ENCODE data around the gene ITSN1. TPM values are rescaled to one million over a fixed set of nuclear protein-coding genes. Genes with fewer than 3 reads are reported as not detected.
"Not testable (repeated sequence)": the region's sequence is repeated elsewhere in the genome, so short reads cannot be mapped to it uniquely, and the experiment has no call there.

Gene ITSN1
- total and polyA plus RNA-seq, 2 experiments from 2014 or later, result 77.9 to 95.7 TPM

DNA sequence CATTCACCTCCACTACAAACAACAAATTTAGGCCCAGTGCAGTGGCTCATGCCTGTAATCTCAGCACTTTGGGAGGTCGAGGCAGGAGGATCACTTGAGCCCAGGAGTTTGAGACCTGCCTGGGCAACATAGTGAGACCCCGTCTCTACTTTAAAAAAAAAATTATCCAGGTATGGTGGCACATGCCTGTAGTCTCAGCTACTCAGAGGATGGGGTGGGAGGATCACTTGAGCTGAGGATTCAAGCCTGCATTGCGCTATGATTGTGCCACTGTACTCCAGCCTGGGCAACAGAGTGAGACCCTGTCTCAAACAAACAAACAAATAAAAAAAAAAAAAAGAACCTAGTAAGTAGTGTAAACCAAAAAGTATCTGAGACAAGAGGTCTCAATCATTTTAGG is 86.8 kb downstream of the ITSN1 start:
- H3K4me3 ChIP-seq; H3K4me3 Mint-ChIP-seq; H3F3A ChIP-seq (replicated peaks; ENCODE audit: low read depth); H2AFZ ChIP-seq; H3K4me2 ChIP-seq; H3K27me3 Mint-ChIP-seq (ENCODE audit: insufficient read depth, low read depth, poor library complexity); H3K27me3 ChIP-seq (ENCODE audit: insufficient read depth); H3K36me3 Mint-ChIP-seq (ENCODE audit: low read depth); H3K9me2 ChIP-seq (ENCODE audit: insufficient read depth); H3K36me3 ChIP-seq (ENCODE audit: insufficient read depth); ATAC-seq; H3K9me3 Mint-ChIP-seq; DNase-seq (ENCODE audit: low spot score); H3K27ac ChIP-seq (ENCODE audit: low read depth); H4K20me1 ChIP-seq (replicated peaks; ENCODE audit: insufficient read depth); H3K79me2 ChIP-seq (replicated peaks; ENCODE audit: insufficient read depth): not testable (repeated sequence)
- Mint-ChIP-seq H3K4me1 (peaks cover 26% of the 10 kb centered on the region), H3K27ac (peak overlapping the region; percentile 0; the same call in 1 of the 2 replicates)
- peaks cover 21% of the 10 kb centered on the region for H3K4me1 ChIP-seq (ENCODE audit: insufficient read depth)

DNA sequence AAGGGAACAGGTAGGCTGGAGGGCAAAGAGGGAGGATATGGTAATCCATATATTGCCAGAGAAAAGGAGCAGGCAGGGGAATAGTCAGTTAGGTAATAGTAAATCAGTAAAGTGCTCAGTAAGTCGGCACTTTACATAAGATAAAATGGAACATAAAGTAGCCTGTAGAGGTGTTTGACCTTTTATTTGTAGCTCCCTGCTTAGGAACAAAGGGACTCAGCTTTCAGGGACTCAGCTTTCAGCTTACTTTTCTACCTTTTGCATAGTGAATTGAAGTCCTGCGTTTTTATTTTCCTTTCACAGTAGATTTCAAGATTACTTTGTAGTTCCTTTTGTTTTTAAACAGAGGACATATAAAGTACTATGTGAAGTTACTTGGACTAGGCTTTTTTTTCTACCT is 87.3 kb downstream of the ITSN1 start:
- Mint-ChIP-seq H3K4me3 (no peak overlapping the region), H3K27ac (peak overlapping the region; percentile 0; the same call in 1 of the 2 replicates), H3K36me3 (ENCODE audit: low read depth) (peaks cover 3% of the 10 kb centered on the region), H3K9me3 (no peaks in the 10 kb centered on the region), H3K4me1 (peaks cover 26% of the 10 kb centered on the region), H3K27me3 (ENCODE audit: insufficient read depth, low read depth, poor library complexity) (peaks cover 2% of the 10 kb centered on the region)
- 0 out of 2 replicates have a peak, but pooled peaks cover 5% of the 10 kb centered on the region for H3K36me3 ChIP-seq (ENCODE audit: insufficient read depth)
- DNase-seq (ENCODE audit: low spot score) (peak; percentile 33), ATAC-seq (peak; percentile 56)
- H3K4me2 ChIP-seq, result 0 out of 2 replicates have a peak overlapping the region, but pooled peaks have one; percentile 42
- no peak overlapping the region for H3K27ac ChIP-seq (ENCODE audit: low read depth)
- peaks cover 21% of the 10 kb centered on the region for H3K4me1 ChIP-seq (ENCODE audit: insufficient read depth)
- H3K4me3 ChIP-seq, result no peak overlapping the region
- H3K9me2 ChIP-seq (ENCODE audit: insufficient read depth), result no peaks in the 10 kb centered on the region
- no peak overlapping the region for H2AFZ ChIP-seq
- H4K20me1 ChIP-seq (replicated peaks; ENCODE audit: insufficient read depth), result 0 out of 2 replicates have a peak, but pooled peaks cover 4% of the 10 kb centered on the region
- H3K27me3 ChIP-seq (ENCODE audit: insufficient read depth), result no peaks in the 10 kb centered on the region
- no peaks in the 10 kb centered on the region for H3K79me2 ChIP-seq (replicated peaks; ENCODE audit: insufficient read depth)
- H3F3A ChIP-seq (replicated peaks; ENCODE audit: low read depth), result no peaks in the 10 kb centered on the region
- no peak for TF ChIP-seq POLR2AphosphoS5 (IDR thresholded peaks at IDR 0.05; ENCODE audit: low read depth)
- TF ChIP-seq JUNB (IDR thresholded peaks at IDR 0.05; ENCODE audit: unreplicated experiment), result no peak
- no peak for TF ChIP-seq NANOG (IDR thresholded peaks at IDR 0.05; ENCODE audit: borderline replicate concordance)
- TF ChIP-seq, protein P1, sequence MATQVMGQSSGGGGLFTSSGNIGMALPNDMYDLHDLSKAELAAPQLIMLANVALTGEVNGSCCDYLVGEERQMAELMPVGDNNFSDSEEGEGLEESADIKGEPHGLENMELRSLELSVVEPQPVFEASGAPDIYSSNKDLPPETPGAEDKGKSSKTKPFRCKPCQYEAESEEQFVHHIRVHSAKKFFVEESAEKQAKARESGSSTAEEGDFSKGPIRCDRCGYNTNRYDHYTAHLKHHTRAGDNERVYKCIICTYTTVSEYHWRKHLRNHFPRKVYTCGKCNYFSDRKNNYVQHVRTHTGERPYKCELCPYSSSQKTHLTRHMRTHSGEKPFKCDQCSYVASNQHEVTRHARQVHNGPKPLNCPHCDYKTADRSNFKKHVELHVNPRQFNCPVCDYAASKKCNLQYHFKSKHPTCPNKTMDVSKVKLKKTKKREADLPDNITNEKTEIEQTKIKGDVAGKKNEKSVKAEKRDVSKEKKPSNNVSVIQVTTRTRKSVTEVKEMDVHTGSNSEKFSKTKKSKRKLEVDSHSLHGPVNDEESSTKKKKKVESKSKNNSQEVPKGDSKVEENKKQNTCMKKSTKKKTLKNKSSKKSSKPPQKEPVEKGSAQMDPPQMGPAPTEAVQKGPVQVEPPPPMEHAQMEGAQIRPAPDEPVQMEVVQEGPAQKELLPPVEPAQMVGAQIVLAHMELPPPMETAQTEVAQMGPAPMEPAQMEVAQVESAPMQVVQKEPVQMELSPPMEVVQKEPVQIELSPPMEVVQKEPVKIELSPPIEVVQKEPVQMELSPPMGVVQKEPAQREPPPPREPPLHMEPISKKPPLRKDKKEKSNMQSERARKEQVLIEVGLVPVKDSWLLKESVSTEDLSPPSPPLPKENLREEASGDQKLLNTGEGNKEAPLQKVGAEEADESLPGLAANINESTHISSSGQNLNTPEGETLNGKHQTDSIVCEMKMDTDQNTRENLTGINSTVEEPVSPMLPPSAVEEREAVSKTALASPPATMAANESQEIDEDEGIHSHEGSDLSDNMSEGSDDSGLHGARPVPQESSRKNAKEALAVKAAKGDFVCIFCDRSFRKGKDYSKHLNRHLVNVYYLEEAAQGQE (IDR thresholded peaks at IDR 0.05; ENCODE audit: unreplicated experiment), result no peak
- TF ChIP-seq, protein P2, sequence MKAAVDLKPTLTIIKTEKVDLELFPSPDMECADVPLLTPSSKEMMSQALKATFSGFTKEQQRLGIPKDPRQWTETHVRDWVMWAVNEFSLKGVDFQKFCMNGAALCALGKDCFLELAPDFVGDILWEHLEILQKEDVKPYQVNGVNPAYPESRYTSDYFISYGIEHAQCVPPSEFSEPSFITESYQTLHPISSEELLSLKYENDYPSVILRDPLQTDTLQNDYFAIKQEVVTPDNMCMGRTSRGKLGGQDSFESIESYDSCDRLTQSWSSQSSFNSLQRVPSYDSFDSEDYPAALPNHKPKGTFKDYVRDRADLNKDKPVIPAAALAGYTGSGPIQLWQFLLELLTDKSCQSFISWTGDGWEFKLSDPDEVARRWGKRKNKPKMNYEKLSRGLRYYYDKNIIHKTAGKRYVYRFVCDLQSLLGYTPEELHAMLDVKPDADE (IDR thresholded peaks at IDR 0.05), result no peak
- TF ChIP-seq EZH2phosphoT487 (IDR thresholded peaks at IDR 0.05; ENCODE audit: unreplicated experiment), result no peak
- TF ChIP-seq, protein P3, sequence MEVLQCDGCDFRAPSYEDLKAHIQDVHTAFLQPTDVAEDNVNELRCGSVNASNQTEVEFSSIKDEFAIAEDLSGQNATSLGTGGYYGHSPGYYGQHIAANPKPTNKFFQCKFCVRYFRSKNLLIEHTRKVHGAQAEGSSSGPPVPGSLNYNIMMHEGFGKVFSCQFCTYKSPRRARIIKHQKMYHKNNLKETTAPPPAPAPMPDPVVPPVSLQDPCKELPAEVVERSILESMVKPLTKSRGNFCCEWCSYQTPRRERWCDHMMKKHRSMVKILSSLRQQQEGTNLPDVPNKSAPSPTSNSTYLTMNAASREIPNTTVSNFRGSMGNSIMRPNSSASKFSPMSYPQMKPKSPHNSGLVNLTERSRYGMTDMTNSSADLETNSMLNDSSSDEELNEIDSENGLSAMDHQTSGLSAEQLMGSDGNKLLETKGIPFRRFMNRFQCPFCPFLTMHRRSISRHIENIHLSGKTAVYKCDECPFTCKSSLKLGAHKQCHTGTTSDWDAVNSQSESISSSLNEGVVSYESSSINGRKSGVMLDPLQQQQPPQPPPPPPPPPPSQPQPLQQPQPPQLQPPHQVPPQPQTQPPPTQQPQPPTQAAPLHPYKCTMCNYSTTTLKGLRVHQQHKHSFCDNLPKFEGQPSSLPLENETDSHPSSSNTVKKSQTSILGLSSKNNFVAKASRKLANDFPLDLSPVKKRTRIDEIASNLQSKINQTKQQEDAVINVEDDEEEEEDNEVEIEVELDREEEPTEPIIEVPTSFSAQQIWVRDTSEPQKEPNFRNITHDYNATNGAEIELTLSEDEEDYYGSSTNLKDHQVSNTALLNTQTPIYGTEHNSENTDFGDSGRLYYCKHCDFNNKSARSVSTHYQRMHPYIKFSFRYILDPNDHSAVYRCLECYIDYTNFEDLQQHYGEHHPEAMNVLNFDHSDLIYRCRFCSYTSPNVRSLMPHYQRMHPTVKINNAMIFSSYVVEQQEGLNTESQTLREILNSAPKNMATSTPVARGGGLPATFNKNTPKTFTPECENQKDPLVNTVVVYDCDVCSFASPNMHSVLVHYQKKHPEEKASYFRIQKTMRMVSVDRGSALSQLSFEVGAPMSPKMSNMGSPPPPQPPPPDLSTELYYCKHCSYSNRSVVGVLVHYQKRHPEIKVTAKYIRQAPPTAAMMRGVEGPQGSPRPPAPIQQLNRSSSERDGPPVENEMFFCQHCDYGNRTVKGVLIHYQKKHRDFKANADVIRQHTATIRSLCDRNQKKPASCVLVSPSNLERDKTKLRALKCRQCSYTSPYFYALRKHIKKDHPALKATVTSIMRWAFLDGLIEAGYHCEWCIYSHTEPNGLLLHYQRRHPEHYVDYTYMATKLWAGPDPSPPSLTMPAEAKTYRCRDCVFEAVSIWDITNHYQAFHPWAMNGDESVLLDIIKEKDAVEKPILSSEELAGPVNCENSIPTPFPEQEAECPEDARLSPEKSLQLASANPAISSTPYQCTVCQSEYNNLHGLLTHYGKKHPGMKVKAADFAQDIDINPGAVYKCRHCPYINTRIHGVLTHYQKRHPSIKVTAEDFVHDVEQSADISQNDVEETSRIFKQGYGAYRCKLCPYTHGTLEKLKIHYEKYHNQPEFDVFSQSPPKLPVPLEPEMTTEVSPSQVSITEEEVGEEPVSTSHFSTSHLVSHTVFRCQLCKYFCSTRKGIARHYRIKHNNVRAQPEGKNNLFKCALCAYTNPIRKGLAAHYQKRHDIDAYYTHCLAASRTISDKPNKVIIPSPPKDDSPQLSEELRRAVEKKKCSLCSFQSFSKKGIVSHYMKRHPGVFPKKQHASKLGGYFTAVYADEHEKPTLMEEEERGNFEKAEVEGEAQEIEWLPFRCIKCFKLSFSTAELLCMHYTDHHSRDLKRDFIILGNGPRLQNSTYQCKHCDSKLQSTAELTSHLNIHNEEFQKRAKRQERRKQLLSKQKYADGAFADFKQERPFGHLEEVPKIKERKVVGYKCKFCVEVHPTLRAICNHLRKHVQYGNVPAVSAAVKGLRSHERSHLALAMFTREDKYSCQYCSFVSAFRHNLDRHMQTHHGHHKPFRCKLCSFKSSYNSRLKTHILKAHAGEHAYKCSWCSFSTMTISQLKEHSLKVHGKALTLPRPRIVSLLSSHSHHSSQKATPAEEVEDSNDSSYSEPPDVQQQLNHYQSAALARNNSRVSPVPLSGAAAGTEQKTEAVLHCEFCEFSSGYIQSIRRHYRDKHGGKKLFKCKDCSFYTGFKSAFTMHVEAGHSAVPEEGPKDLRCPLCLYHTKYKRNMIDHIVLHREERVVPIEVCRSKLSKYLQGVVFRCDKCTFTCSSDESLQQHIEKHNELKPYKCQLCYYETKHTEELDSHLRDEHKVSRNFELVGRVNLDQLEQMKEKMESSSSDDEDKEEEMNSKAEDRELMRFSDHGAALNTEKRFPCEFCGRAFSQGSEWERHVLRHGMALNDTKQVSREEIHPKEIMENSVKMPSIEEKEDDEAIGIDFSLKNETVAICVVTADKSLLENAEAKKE (CRISPR knock-in tag; IDR thresholded peaks at IDR 0.05), result no peak
- TF ChIP-seq EZH2 (IDR thresholded peaks at IDR 0.05; ENCODE audit: low read depth, unreplicated experiment), result no peak
- TF ChIP-seq, protein P4, sequence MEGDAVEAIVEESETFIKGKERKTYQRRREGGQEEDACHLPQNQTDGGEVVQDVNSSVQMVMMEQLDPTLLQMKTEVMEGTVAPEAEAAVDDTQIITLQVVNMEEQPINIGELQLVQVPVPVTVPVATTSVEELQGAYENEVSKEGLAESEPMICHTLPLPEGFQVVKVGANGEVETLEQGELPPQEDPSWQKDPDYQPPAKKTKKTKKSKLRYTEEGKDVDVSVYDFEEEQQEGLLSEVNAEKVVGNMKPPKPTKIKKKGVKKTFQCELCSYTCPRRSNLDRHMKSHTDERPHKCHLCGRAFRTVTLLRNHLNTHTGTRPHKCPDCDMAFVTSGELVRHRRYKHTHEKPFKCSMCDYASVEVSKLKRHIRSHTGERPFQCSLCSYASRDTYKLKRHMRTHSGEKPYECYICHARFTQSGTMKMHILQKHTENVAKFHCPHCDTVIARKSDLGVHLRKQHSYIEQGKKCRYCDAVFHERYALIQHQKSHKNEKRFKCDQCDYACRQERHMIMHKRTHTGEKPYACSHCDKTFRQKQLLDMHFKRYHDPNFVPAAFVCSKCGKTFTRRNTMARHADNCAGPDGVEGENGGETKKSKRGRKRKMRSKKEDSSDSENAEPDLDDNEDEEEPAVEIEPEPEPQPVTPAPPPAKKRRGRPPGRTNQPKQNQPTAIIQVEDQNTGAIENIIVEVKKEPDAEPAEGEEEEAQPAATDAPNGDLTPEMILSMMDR (conservative IDR thresholded peaks at IDR 0.05; ENCODE audit: low read depth in 2 of 2), result no peak
